ENCODE measurements around the gene CACNB3.
"Not testable (repeated sequence)": the region's sequence is repeated elsewhere in the genome, so short reads cannot be mapped to it uniquely, and the experiment has no call there.

CACNB3 gene

GRCh38 chr12:48857278-48857994 is 39.1 kb downstream of the CACNB3 start:
- TF ChIP-seq CTCF (conservative IDR thresholded peaks at IDR 0.05; ENCODE audit: low read depth, low read length) = no peak

GRCh38 chr12:48858043-48858442 is 39.7 kb downstream of the CACNB3 start:
- DNase-seq (ENCODE audit: low read depth) = no peak
- H3K4me3 ChIP-seq (ENCODE audit: low read depth, low read length) = no peak overlapping the region
- TF ChIP-seq CTCF (conservative IDR thresholded peaks at IDR 0.05; ENCODE audit: low read depth, low read length) = no peak

More at GRCh38 chr12:48857278-48857994, 39.1 kb downstream of the CACNB3 start:
- H3K4me3 ChIP-seq (ENCODE audit: low read depth, low read length) = no peak overlapping the region
- DNase-seq (ENCODE audit: low read depth) = no peak

GRCh38 chr12:48859607-48860006 is 41.3 kb downstream of the CACNB3 start:
- TF ChIP-seq CTCF (conservative IDR thresholded peaks at IDR 0.05; ENCODE audit: low read depth, low read length) = no peak
- no peak overlapping the region for H3K4me3 ChIP-seq (ENCODE audit: low read depth, low read length)
- DNase-seq (ENCODE audit: low read depth) = no peak

- DNase-seq (ENCODE audit: low read depth); H3K4me3 ChIP-seq (ENCODE audit: low read depth, low read length): not testable (repeated sequence)
Measured at GRCh38 chr12:48860236-48860635, 41.9 kb downstream of the CACNB3 start.

GRCh38 chr12:48861111-48861510 is 42.8 kb downstream of the CACNB3 start:
- no peak overlapping the region for H3K4me3 ChIP-seq (ENCODE audit: low read depth, low read length)
- no peak for DNase-seq (ENCODE audit: low read depth)
- TF ChIP-seq CTCF (conservative IDR thresholded peaks at IDR 0.05; ENCODE audit: low read depth, low read length) = no peak

DNA sequence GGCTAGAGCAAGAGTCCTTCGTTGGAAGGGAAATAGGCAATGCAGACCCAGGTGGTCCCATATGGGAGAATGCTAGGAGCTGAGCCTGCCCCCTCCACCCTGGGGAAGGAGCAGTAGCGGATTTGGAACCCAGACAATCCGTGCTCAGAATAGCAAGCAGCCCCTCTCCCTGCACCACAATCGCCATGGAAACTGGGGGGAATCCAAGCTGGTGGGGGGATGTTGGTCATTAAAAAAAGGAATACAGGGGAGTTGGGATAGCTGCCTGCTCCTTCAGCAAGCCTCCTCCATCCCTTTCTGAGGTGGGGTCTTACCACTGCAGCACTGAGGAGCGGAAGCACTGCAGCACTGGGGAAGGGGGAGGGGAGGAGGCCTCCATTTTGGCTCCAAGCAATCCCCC is 44.5 kb downstream of the CACNB3 start:
- no peak for DNase-seq (ENCODE audit: low read depth)
- no peak overlapping the region for H3K4me3 ChIP-seq (ENCODE audit: low read depth, low read length)
- no peak for TF ChIP-seq CTCF (conservative IDR thresholded peaks at IDR 0.05; ENCODE audit: low read depth, low read length)

- TF ChIP-seq CTCF (conservative IDR thresholded peaks at IDR 0.05; ENCODE audit: low read depth, low read length) = no peak
- H3K4me3 ChIP-seq (ENCODE audit: low read depth, low read length) = no peak overlapping the region
- no peak for DNase-seq (ENCODE audit: low read depth)
Measured at GRCh38 chr12:48863291-48863690, 45.0 kb downstream of the CACNB3 start.

Data from choroid plexus epithelial cell (primary cell).